Activated CD4-positive, alpha-beta T cell treated with anti-CD3 and anti-CD28 coated beads, Interleukin-2, amount 50 U/mL, for 24 hours (primary cell): ENCODE data around the gene NOS3.

Experiments
- DNase-seq, 2 donors: peaks; one replicate each; pipeline ENCODE4 v3.0.0-alpha.2; 2020; ENCODE audit warnings: low read depth in 1 of 2, low spot score in 1 of 2

The NOS3 gene

GRCh38 chr7:151056666-151057505 is 66.1 kb downstream of the NOS3 start:
- no peak for DNase-seq

DNA sequence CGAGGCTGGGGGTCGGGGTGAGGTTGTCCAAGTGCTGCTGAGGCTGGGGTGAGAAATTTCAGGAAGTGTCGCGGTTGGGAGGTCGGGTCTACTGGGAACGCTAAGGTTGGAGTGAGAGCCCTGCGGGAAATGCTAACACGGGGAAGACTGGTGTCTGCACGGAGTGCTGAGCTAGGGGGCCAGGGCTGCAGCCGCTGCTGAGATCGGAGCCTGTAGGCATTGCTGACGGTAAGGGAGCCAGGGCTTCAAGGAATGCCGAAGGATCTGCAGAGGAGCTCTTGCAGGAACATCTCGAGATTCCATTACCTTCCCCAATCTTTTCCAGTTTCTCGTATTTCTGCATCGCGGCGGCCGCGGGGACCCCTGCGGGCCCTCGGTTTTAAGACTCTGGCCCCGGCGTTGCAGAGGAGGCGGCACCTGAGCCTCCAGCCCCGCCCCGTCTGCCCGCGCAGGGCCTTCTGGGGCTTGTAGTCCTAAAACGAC is 66.7 kb downstream of the NOS3 start, which contains the start of gene CDK5:
CDK5 (minus strand) TSS at position 392 of the 483 bp plus-strand sequence; CDS start at position 343, 49 bp downstream.
- DNase-seq, result no peak

GRCh38 chr7:151057989-151058780 is 67.4 kb downstream of the NOS3 start:
- peak; percentile 88 to 98 for DNase-seq

GRCh38 chr7:151058781-151059366 is 68.1 kb downstream of the NOS3 start:
- peak in 1 of 2 donors; percentile 16 for DNase-seq

DNA sequence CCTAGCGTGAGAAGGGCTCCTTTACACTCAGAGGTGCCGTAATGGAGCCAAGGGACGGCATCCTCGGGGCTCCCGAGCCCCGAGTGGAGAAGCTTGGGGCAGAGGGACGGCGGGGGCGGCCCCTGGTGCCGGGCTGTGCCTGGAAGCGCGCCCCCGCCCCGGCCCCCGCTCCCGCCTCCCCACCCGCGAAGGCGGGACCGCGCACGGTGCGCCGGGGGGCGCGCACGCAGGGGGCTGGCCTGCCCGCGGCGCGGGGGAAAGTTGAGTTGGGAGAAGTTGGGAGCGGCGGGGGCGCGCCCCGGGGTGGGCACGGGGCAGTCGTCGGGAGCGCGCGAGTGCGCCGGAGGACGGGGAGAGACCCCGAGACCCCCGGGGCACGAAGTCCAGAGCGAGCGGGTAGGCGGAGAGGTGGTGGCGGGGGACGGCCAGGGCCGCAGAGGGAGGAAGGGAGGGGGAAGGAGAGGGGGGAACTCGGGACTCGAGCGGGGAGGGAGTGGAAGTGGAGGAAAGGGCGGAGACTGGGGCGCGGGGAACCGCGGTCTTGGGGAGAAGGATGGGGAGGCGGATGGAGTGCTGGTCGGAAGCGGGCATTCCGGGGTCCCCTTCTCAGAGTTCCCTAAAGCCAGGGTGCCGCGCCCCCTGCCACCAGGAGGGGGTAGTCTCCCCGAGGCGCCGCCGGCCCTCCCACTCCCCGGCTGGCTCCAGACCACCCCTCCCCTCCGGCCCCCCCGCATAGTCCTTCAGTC is 68.7 kb downstream of the NOS3 start, which contains the start of gene SLC4A2:
SLC4A2 (plus strand) TSS at position 223 of the 746 bp plus-strand sequence. CDS start 2,399 bp downstream, outside the sequence.
- DNase-seq, result peak; percentile 44 to 47

- DNase-seq, result no peak
Observed at GRCh38 chr7:151060113-151060415, 69.2 kb downstream of the NOS3 start.

DNA sequence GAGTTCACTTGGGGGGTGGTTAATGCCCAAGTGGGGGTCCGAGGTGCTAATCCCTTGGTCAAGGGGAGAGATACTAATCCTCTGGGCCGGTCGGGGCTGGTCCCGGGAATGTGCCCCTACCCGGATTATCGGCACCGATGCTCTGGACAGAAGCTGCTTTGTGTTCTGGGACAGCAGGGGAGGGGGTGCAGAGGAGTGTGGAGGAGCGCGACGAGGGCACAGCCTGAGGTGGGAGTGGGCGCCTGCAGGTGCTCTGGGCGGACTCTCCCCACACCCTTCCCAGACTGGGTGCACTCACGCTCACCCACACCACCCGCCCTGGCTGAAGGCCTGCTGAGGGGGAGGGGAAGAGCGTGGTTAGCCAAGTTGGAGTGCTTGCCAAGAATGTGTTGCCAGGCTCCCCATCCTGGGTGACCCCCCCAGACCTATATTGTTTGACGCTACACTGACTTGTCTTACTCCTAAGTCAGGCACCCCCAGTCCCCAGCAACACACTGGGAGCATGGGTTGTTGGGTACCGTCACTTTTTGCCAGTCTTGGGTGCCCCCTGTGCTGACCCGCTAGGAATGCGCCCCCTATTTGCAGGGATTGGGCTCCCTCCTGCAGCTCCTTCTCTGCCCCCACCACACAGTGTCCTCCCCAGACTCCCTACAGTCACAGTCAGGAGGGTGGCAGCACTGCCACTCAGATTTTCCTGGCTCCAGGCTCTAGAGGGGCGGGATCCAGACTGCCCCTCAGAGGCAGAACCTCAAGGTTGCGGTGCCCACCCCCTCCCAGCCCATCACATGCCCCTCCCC is 69.8 kb downstream of the NOS3 start:
- no peak for DNase-seq

DNA sequence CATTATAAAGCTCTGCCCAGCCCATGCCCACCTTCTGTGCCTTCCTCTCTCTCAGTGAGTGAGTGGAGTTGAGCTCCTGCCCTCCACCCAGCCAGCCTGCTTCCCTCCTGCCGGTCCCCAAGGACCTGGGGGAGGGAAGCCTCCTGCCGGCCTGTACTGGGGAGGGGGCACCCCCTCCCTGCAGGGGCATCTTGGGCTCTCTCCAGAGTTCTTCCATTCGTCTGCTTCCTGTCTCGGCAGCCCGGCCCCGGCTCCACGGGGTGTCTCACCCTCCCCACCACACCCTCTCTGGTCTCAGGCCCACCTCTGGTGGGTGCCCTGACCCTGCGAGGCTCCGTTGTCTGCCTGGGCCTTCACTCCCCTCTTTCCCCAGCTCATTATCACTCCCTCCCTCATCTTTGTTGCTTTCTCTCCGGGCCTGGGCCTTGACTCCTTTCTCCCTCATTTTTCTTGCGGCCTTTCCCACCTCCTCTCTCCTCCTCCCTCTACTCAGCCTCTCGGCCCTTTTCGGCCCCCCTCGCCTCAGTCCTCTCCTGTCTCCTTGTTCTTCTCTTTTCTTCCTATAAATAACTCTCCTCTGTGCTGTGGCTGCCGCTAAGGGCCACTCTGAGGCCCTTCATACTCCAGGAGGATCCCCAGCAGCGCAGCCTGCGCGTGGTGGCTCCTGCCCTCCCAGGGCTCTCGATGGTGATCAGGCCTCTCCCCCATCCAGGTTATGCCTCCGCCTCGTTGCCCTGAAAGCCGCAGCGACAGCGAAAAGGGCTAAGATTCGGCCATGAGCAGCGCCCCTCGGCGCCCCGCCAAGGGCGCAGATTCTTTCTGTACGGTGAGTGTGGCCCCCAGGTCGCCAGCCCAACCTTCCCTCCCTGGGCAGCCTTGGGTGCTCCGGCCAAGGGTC is 70.6 kb downstream of the NOS3 start:
- no peak for DNase-seq

GRCh38 chr7:151062111-151062398 is 71.2 kb downstream of the NOS3 start:
- DNase-seq, result no peak

DNA sequence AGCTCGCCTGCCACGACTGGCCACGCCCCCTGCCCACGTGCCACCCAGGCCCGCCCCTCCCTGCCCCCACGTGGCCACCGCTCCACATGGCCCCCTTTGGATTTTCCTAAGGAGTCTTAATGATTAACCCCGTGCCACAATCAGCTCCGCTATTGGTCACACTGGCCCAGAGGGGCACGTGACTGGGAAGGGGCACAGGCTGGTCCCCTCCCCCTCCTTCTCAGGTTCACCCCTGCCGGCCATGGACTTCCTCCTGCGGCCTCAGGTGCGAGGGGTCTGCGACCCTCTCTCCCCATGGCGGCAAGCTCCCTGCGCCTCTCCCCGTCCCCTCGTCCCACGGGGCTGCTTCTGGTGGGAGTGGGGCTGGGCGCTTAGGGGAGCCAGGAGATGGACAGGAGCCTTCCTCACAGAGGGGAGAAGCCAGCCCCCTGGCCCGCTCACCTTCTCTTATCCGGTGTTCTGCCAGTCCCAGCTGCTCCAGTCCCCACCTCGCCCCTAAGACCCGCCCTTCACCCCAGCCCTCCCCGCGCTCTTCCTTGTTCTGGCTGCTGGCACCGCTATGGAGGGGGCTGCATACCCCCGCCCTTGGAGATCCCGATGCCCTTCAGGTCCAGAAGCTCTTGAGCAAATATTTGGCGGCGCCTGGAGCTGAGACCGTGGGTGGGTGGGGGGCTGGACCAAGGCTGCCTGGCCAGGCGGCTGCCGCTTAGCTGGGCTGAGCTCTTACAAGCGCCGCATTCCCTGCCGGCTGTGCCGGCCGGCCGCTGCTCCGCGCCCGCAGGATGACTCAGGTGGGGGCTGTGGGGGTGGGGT is 71.8 kb downstream of the NOS3 start:
- DNase-seq, result no peak

- DNase-seq, result no peak
Observed at GRCh38 chr7:151063212-151063561, 72.4 kb downstream of the NOS3 start.
